LNCAP (cell line): ENCODE measurements around the gene ZDHHC1.

Experiments
- TF ChIP-seq, protein P1 (sequence below): fragments of 450-650 bp; IDR thresholded peaks from 2 replicates; pipeline ENCODE4 v1.5.1; 2017; ENCODE audit warnings: mild to moderate bottlenecking

ZDHHC1 gene

DNA sequence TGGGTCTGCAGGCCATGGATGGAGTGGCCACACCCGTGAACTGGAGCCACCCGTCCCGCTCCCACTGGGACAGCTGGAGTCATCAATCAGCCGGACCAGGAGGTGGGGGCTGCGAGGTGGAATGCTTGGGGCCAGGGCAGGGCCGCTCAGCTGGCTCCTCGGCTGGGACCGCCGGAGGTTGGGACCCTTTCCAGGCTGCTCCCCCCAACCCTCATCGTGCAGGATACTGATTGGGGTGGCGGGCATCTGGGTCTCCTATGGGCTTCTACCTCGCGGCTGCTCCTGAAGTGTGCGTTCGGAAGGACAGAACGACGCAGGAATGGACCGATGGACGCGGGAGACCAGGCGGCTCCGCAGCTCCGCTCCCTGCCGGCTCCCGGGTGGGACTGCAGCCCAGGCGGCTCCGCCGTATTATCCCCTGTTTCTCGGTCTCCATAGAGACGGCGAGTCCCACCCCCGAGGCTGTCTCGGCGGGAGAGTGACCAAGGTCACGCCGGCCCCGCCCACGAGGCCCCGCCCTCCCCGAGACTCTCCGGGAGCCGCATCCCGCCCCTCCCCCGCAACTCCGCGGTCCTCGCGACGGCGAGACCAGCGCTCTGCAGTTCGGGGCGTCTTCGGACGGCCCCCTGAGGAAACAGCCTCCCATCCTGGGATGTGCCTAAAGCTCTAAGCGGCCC lies 23.0 kb downstream of the ZDHHC1 start, which contains the start of gene TPPP3:
TPPP3 (minus strand) TSS at position 388 of the 677 bp plus-strand sequence. CDS start 2,387 bp downstream, outside the sequence.
- TF ChIP-seq, protein P1, sequence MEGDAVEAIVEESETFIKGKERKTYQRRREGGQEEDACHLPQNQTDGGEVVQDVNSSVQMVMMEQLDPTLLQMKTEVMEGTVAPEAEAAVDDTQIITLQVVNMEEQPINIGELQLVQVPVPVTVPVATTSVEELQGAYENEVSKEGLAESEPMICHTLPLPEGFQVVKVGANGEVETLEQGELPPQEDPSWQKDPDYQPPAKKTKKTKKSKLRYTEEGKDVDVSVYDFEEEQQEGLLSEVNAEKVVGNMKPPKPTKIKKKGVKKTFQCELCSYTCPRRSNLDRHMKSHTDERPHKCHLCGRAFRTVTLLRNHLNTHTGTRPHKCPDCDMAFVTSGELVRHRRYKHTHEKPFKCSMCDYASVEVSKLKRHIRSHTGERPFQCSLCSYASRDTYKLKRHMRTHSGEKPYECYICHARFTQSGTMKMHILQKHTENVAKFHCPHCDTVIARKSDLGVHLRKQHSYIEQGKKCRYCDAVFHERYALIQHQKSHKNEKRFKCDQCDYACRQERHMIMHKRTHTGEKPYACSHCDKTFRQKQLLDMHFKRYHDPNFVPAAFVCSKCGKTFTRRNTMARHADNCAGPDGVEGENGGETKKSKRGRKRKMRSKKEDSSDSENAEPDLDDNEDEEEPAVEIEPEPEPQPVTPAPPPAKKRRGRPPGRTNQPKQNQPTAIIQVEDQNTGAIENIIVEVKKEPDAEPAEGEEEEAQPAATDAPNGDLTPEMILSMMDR: no peak

DNA sequence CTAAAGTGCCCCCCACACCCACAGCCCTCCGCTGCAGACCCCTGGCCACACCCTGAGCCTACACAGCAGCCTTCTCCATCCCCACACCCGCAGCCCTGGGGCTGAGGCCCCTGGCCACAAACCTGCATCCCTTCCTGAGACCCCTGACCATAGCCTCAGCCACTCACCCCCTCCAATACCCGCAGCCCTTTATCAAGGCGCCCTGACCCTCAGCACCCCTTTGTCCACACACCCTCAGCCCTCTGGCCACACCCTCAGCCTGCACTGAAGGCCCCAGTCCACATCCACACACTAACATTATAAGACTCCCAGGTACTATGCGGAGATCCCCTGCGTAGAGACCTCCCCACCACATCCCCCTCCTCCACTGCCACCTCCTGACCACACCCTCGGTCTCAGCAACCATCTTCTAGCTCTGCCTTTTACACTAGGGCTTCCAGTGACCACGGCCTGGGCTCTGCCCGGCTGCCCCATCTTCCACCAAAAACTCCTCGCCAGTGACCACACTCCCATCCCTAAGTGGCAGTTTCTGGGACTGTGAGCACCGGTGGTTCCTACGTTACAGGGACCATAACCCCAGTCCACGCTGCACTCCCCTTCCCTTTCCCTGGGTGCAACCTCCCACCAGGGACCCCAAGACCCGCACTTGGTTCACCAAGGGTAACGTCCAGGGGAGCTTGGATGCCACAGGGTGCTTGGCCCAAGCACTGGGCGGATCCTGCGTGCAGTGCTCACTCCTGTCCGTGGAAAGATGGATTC lies 23.8 kb downstream of the ZDHHC1 start:
- TF ChIP-seq, protein P1: no peak

DNA sequence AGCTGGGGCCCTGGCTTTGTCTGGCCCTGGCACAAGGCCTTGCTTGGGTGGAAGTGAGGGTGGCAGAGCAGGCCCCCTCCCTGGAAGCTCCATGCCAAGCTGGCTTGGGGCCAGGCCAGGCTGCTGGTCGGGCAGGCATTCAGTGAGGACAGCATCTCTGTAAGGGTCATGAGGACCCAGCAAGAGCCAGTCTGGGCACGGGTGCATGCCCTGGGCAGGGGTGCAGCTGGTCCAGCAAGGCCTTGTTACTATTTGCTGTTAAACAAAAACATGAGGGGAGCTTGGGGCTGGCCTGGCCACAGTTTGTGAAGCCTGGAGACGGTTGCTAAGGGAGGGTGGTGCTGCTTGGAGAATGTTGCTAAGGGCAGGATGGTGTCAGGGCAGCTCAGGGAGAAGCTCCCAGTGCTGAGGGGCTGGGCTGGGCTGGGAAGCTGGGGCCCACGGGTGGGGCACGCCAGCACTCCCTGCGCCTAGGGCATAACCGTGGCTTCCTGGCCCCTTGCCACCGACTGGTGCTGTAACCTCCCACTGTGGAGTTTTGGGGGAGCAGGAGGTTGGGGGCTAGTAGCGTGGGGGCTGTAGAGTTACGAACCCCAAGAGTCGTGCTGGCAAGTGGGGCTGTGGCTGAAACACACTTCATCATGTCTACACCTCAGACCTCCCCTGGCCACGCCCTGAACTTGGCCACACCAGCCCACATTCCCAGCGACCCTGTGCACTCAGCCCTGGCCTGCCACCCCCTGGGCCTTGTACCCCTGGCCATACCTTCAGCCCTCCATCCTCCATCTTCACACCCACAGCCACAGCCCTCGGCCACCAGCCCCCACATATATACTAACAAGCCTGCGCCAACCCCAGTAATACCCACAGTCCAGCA lies 24.6 kb downstream of the ZDHHC1 start:
- TF ChIP-seq, protein P1: no peak

DNA sequence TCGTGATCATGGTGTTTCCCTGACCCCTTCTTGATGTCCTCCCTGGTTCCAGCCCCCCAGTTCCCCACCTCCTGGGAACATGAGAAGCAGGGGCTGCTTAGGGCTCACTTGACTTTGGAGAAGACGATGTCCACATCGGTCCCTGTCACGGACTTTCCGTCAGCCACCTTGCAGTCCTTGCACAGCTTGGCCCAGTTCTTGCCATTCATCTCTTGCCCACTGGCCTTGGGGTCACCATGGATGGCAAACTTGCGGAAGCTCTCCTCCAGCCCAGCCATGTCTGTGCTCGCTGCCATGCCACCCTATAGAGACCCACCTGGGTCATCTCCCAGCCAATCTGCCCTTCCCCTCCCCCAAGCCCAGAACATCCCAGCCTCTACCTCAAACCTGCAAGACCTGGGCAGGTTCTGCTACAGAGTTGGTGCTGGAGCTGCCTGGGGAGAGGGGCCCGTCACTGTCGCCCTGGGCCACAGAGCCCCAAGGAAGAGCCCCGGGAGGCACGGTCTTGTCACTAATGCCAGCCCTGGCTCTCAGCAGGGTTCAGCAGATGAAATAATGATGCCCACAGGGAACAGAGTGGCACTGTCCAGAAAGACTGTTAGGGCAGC lies 25.4 kb downstream of the ZDHHC1 start:
- TF ChIP-seq, protein P1: no peak

DNA sequence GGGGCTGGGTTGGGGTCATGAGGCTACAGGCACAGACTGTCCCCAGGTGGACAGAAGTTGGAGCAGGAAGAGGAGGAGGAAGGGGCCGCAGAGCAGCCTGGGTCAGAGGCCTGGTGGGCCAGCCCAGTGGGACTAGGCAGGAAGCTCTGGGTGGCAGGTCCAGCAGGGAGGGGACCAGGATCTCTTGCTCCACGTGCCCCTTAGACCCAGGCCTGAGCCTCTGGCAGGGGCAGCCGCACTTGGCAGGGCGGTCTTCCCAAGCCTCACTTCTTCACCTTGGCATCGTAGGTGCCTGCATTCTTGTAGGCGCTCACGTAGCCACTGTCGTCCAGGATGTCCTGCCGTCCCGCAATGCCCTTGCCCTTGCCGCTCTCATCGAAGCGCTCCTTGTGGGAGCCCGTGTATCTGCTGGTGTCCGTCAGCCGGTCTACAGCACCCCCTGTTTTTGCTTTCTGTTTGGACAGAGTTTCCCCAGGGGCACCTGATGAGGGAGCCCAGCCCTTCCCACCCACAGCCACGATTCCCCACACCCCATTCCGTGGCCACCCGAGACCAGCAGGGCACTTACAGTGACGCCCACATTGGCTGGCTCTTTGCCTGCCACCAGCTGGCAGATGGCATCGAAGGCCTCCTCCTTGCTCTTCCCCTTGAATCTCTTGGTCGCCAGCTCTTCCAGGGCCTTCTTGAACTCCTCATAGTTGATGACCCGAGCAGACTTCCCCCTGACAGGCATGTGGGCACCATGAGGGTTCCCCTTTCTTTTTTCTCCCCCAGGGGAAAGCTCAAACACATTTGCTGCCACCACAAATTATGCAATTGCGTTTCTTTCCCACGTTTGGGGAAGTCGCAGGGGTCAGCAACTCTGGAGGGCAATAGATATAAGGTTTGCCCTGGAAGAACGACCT lies 26.1 kb downstream of the ZDHHC1 start:
- TF ChIP-seq, protein P1: no peak

DNA sequence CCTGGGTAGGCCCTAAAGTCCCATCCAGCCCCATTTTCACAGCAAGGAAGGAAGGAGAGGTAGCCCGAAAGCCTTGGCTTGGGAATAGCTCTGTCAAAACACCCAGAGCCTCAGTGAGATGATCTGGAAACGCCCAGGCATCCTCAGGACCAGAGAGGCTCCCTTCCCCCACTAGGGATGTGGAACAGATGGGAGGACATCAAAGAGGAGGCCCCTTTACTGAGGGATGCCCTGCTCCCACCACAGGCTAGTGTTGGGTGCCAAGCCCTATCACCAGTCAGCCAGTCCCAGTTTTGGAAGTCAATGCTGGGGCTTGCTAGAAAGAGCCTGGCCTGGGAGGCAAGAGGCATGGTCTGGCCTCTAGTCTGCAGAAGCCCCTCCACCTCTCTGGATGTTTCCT lies 27.7 kb downstream of the ZDHHC1 start:
- TF ChIP-seq, protein P1: no peak
